HG02588 (cell line): ENCODE data around the gene ARID1A.
"Not testable (repeated sequence)": the region's sequence is repeated elsewhere in the genome, so short reads cannot be mapped to it uniquely, and the experiment has no call there.

Experiments used
- ATAC-seq: cut with Tn5 transposase; IDR thresholded peaks from one replicate; pipeline ENCODE4 v1.9.1; 2021; ENCODE audit warnings: mild to moderate bottlenecking, moderate library complexity; ENCODE audit not compliant: unreplicated experiment

ARID1A gene

GRCh38 chr1:26697978-26698849, 2.4 kb downstream of the ARID1A start:
- no peak for ATAC-seq

- ATAC-seq: no peak
These were observed 4.9 kb downstream of the ARID1A start for GRCh38 chr1:26700711-26701110.

DNA sequence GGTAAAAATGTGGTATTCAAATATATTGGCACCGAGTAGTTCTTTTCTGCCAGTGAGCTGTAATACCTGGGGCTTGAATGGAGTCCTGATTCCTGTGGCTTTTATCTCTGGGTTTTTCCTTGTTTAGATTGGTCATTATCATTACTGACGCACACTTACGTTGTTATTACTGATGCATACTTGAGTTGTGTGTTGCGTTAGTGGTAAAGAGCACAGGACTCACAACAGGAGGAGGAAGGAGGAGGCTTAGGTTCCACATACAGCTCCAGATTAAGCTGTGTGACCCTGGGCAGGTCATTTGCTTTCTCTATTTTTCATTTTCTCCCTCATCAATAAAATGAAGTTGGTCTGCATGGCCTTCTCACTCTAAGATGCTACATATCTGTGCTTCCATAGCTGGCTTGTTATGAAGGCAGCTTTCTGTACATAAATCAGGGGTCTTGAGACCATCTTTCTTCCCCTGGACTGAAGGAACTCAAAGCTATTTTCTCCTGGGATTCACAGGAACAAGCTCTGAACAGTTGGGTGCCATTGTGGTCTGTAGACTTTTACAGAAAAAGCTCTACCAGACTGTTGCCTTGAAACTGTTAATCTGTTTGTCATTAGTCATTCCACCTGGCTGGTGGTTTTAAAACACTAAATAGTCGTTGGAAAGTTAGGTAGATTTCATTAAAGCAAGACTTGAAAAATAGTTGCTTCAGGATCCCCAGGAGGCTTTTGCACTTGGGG, 5.6 kb downstream of the ARID1A start:
- ATAC-seq: no peak

- no peak for ATAC-seq
These were observed 6.3 kb downstream of the ARID1A start for GRCh38 chr1:26701995-26702679.

GRCh38 chr1:26702680-26703038, 6.8 kb downstream of the ARID1A start:
- ATAC-seq: no peak

DNA sequence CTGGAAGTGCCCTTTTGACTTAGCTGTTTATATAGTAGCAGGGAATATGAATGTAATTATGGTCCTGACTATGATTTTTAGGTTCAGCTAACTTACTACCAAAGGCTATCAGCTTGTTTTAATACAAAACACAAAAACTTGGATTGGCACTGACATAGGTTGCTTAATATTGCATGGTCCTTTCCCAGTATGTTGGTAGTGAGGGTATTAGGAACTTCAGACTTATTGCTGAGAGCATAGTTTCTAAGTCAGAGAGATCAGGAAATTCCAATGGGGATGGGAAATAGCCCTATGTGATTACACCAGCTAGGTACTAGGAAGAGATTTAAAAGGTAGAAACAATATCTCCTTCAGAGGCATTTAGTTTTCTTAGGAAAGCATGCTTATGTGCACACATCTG, 7.7 kb downstream of the ARID1A start:
- ATAC-seq: no peak

GRCh38 chr1:26704629-26705028, 8.8 kb downstream of the ARID1A start:
- no peak for ATAC-seq

- ATAC-seq: not testable (repeated sequence)
These were observed 9.4 kb downstream of the ARID1A start for GRCh38 chr1:26705227-26705626.

- ATAC-seq: no peak
These were observed 10.0 kb downstream of the ARID1A start for GRCh38 chr1:26705788-26706311.

GRCh38 chr1:26706315-26706714, 10.5 kb downstream of the ARID1A start:
- ATAC-seq: no peak

GRCh38 chr1:26710811-26711210, 15.0 kb downstream of the ARID1A start:
- no peak for ATAC-seq

GRCh38 chr1:26711777-26712176, 16.0 kb downstream of the ARID1A start:
- ATAC-seq: no peak

GRCh38 chr1:26717017-26717491, 21.2 kb downstream of the ARID1A start:
- no peak for ATAC-seq

GRCh38 chr1:26719205-26719604, 23.4 kb downstream of the ARID1A start:
- no peak for ATAC-seq

GRCh38 chr1:26721669-26722355, 26.0 kb downstream of the ARID1A start:
- no peak for ATAC-seq

DNA sequence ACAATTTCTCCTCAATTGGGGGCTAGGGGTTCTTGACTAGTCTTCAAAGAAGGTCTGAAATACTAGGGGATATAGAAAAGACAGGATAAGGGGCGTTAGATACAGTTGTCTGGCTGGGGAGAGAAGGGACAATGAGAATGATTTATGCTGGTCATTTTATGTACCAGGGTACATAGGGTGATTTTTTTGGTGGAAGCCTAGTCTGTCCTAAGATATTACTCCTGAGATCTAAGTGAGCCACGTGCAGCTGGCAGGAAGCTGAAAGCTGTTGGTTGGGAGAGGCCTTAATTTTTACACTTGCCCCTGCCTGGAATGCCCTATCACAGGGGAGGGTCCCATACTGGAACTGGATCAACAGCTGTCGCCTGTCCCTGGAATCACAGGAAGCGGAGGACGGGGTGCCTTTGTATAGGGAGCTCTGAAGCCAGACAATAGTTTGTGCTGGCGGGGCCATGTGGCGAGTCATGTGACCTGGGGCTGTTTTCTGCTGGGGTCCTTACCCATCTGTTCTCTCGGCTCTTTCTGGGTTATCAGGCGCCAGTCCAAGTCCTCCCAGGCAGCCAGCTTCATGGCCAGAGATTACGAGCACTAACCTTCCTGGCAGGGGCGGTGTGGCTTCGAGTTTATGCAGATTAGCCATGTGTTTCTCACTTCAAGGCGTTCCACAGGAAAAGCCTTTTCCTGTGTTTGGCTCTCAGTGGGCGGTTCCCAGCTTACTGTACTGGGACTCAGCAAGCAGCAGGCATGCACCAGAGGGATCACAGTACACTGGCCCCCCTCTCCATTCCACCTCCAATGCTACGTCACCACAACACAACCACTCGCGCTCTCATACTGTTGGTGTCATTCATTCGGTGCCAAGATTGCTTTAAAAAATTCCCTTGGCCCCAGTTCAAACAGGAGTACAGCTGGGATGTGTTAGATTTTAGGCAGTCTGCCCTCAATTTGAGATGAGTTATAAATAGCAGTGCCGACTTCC, 27.5 kb downstream of the ARID1A start:
- no peak for ATAC-seq

- no peak for ATAC-seq
These were observed 28.3 kb downstream of the ARID1A start for GRCh38 chr1:26724118-26724517.

- ATAC-seq: no peak
These were observed 29.1 kb downstream of the ARID1A start for GRCh38 chr1:26724926-26725325.

DNA sequence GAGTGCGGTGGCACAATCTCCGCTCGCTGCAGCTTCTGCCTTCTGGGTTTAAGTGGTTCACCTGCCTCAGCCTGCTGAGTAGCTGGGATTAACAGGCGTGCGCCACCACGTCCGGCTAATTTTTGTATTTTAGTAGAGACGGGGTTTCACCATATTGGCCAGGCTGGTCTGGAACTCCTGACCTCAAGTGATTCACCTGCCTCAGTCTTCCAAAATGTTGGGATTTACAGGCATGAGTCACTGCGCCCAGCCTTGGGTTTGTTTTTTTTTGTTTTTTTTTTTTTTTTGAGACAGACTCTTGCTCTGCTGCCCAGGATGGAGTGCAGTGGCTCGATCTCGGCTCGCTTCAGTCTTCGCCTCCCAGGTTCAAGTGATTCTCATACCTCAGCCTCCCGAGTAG, 30.1 kb downstream of the ARID1A start:
- not testable (repeated sequence) for ATAC-seq

GRCh38 chr1:26726784-26727183, 31.0 kb downstream of the ARID1A start:
- no peak for ATAC-seq
